ENCODE measurements around the gene SLC7A6OS. TPM values are rescaled to one million over a fixed set of nuclear protein-coding genes. Genes with fewer than 3 reads are reported as not detected.

Gene SLC7A6OS
- polyA plus RNA-seq, 1 donor (not counting 4 experiments of a cell fraction or from before 2014, with no cell fraction given) = 12.6 TPM

DNA sequence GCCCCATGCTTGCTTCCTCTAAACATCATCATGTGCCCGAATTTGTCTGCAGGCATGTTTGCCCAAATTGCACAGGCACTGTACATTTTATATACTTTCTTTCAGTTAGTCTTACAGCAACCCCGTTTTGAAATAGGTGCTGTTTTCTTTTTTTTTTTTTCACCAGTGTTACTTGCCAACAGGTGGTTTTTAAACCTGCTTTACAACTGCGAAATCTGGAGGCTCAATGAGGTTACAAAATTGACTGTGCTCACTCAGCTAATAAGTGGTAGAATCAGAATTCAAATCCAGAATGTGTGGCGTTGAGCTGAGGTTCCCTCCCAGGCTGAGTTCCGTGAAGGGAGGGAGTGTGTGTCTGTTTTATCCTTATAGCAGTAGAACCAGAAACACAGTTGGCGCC lies 59.8 kb downstream of the SLC7A6OS start:
- Histone ChIP-seq H3K79me2 (ENCODE audit: control insufficient read depth, insufficient read depth, low read length) (no peaks in the 10 kb centered on the region), H3K9me3 (ENCODE audit: control insufficient read depth, low read depth, low read length) (no peaks in the 10 kb centered on the region), H3K9ac (ENCODE audit: control insufficient read depth, extremely low read depth, insufficient read depth, low read length) (no peak overlapping the region), H4K20me1 (ENCODE audit: control insufficient read depth, extremely low read depth, insufficient read depth, low read length) (no peaks in the 10 kb centered on the region), H3K27me3 (ENCODE audit: control insufficient read depth, extremely low read depth, insufficient read depth, low read length) (no peaks in the 10 kb centered on the region), H3K4me1 (ENCODE audit: control insufficient read depth, extremely low read depth, insufficient read depth, low read length) (peaks cover 11% of the 10 kb centered on the region), H2AFZ (ENCODE audit: control insufficient read depth, low read length) (no peak overlapping the region), H3K4me2 (ENCODE audit: control insufficient read depth, extremely low read depth, insufficient read depth, low read depth, low read length) (no peak overlapping the region), H3K36me3 (ENCODE audit: control insufficient read depth in 2 of 2, extremely low read depth in 1 of 2, insufficient read depth in 2 of 2, low read length in 2 of 2) (peaks cover 7 to 25% of the 10 kb centered on the region in 2 experiments), H3K4me3 (ENCODE audit: control insufficient read depth in 2 of 3, extremely low read depth in 1 of 3, insufficient read depth in 2 of 3, low read depth in 1 of 3, low read length in 3 of 3) (no peak overlapping the region), H3K9me1 (ENCODE audit: control insufficient read depth, extremely low read depth, insufficient read depth, low read length) (peaks cover 3% of the 10 kb centered on the region), H3K27ac (ENCODE audit: control insufficient read depth, insufficient read depth, low read length) (no peak overlapping the region)
- DNase-seq (ENCODE audit: low read depth, low spot score) (no peak), FAIRE-seq (no peak)
- TF ChIP-seq EZH2 (IDR thresholded peaks at IDR 0.05; ENCODE audit: low read length) = no peak
- TF ChIP-seq, protein P1, sequence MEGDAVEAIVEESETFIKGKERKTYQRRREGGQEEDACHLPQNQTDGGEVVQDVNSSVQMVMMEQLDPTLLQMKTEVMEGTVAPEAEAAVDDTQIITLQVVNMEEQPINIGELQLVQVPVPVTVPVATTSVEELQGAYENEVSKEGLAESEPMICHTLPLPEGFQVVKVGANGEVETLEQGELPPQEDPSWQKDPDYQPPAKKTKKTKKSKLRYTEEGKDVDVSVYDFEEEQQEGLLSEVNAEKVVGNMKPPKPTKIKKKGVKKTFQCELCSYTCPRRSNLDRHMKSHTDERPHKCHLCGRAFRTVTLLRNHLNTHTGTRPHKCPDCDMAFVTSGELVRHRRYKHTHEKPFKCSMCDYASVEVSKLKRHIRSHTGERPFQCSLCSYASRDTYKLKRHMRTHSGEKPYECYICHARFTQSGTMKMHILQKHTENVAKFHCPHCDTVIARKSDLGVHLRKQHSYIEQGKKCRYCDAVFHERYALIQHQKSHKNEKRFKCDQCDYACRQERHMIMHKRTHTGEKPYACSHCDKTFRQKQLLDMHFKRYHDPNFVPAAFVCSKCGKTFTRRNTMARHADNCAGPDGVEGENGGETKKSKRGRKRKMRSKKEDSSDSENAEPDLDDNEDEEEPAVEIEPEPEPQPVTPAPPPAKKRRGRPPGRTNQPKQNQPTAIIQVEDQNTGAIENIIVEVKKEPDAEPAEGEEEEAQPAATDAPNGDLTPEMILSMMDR (optimal IDR thresholded peaks at IDR 0.05 in 1 of 3, IDR thresholded peaks at IDR 0.05 in 1 of 3, conservative IDR thresholded peaks at IDR 0.05 in 1 of 3; ENCODE audit: extremely low read depth in 1 of 3, insufficient read depth in 2 of 3, low read length in 3 of 3) = no peak
- dilution Hi-C loops (cut with MboI; ENCODE audit: extremely low pct_ligation_motif_present, low sequenced_read_pairs) = no loop called here

DNA sequence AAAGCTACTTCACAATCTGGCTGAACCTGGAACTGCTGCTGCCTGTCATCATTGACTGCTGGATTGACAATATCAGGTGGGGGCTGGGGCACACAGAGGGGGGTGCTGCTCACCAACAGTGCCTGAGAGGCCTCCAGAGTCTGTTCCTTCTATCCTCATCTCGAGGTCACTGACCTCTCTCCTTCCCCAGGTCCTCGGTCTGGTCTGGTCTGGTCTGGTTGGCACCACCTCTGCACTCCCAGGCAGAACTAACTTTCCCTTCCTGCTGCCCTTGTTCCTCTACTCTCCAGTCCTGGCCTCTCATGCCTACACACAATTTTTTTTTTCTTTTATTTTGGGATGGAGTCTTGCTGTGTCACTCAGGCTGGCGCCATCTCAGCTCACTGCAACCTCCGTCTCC lies 61.4 kb downstream of the SLC7A6OS start:
- H3K9ac ChIP-seq (ENCODE audit: control insufficient read depth, extremely low read depth, insufficient read depth, low read length) = no peak overlapping the region
- peaks cover 3% of the 10 kb centered on the region for H3K9me1 ChIP-seq (ENCODE audit: control insufficient read depth, extremely low read depth, insufficient read depth, low read length)
- no peak overlapping the region for H2AFZ ChIP-seq (ENCODE audit: control insufficient read depth, low read length)
- H3K9me3 ChIP-seq (ENCODE audit: control insufficient read depth, low read depth, low read length) = no peaks in the 10 kb centered on the region
- TF ChIP-seq, protein P1 (optimal IDR thresholded peaks at IDR 0.05 in 1 of 3, IDR thresholded peaks at IDR 0.05 in 1 of 3, conservative IDR thresholded peaks at IDR 0.05 in 1 of 3; ENCODE audit: extremely low read depth in 1 of 3, insufficient read depth in 2 of 3, low read length in 3 of 3) = no peak
- TF ChIP-seq EZH2 (IDR thresholded peaks at IDR 0.05; ENCODE audit: low read length) = no peak
- dilution Hi-C loops (cut with MboI; ENCODE audit: extremely low pct_ligation_motif_present, low sequenced_read_pairs) = no loop called here
- no peak for DNase-seq (ENCODE audit: low read depth, low spot score)
- no peaks in the 10 kb centered on the region for H3K27me3 ChIP-seq (ENCODE audit: control insufficient read depth, extremely low read depth, insufficient read depth, low read length)
- H3K4me2 ChIP-seq (ENCODE audit: control insufficient read depth, extremely low read depth, insufficient read depth, low read depth, low read length) = no peak overlapping the region
- H3K4me3 ChIP-seq (ENCODE audit: control insufficient read depth in 2 of 3, extremely low read depth in 1 of 3, insufficient read depth in 2 of 3, low read depth in 1 of 3, low read length in 3 of 3) = no peak overlapping the region
- H3K36me3 ChIP-seq (ENCODE audit: control insufficient read depth in 2 of 2, extremely low read depth in 1 of 2, insufficient read depth in 2 of 2, low read length in 2 of 2) = peaks cover 3 to 14% of the 10 kb centered on the region in 2 experiments
- no peak overlapping the region for H3K27ac ChIP-seq (ENCODE audit: control insufficient read depth, insufficient read depth, low read length)
- no peaks in the 10 kb centered on the region for H4K20me1 ChIP-seq (ENCODE audit: control insufficient read depth, extremely low read depth, insufficient read depth, low read length)
- FAIRE-seq = no peak
- H3K79me2 ChIP-seq (ENCODE audit: control insufficient read depth, insufficient read depth, low read length) = no peaks in the 10 kb centered on the region
- peaks cover 18% of the 10 kb centered on the region for H3K4me1 ChIP-seq (ENCODE audit: control insufficient read depth, extremely low read depth, insufficient read depth, low read length)

Small RNA genes lying within 50 kb of the gene (small RNA-seq; reads per million reads assigned to genes)
- gene RNU4-30P (ENCODE audit: insufficient read length in 3 of 3, low read depth in 3 of 3, low replicate concordance in 1 of 3) = 0 to 0.07 (median 0) reads per million in 3 experiments
- gene RNU6-1262P (ENCODE audit: insufficient read length in 3 of 3, low read depth in 3 of 3, low replicate concordance in 1 of 3) = 0 reads per million in 3 experiments

Other genes starting within 250 kb of the SLC7A6OS start
- gene NFATC3, start 225.6 kb downstream of the SLC7A6OS start, polyA plus RNA-seq = 9.5 to 11.5 TPM (median 10.9 TPM) in 3 replicates
- 34.8 to 53.9 TPM (median 39.2 TPM) in 3 replicates for gene ESRP2, start 74.8 kb downstream of the SLC7A6OS start, polyA plus RNA-seq
- gene PLA2G15, start 65.6 kb downstream of the SLC7A6OS start, polyA plus RNA-seq = 9.2 to 16.6 TPM (median 12.1 TPM) in 3 replicates
- 35.0 to 45.9 TPM (median 43.4 TPM) in 3 replicates for gene SLC7A6, start 46.4 kb downstream of the SLC7A6OS start, polyA plus RNA-seq
- gene PRMT7, start 73 bp upstream of the SLC7A6OS start, polyA plus RNA-seq = 25.8 to 30.2 TPM (median 27.4 TPM) in 3 replicates
- 0.05 to 0.34 TPM (median 0.14 TPM) in 3 replicates for gene SMPD3, start 137.6 kb upstream of the SLC7A6OS start, polyA plus RNA-seq
- 11.3 to 16.9 TPM (median 15.3 TPM) in 3 replicates for gene ZFP90, start 228.3 kb upstream of the SLC7A6OS start, polyA plus RNA-seq